CD4-positive, alpha-beta T cell treated with Interleukin-4 for 4 hours (primary cell): ENCODE measurements around the gene SUFU.
A peak's percentile ranks its signal among the peaks of the same experiment; 100 is the strongest.

ENCODE experiments used
- DNase-seq: peaks from one replicate; pipeline ENCODE4 v3.0.0-alpha.2; 2020

The SUFU gene

DNA sequence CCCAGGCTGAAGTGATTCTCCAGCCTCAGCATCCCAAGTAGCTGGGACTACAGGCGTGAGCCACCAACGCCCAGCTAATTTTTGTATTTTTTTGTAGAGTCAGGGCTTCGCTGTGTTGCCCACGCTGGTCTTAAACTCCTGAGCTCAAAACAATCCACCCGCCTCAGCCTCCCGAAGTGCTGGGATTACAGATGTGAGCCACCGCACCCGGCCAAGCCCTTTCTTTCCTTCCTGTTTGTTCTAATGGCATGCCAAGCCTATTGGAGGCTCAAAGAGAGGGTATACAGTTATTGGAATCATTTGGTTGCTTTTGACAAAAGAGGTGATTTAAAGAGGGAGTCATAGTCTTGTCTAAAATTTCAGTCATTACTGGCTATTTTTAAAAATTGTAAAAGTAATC is 94.5 kb downstream of the SUFU start:
- DNase-seq: no peak

DNA sequence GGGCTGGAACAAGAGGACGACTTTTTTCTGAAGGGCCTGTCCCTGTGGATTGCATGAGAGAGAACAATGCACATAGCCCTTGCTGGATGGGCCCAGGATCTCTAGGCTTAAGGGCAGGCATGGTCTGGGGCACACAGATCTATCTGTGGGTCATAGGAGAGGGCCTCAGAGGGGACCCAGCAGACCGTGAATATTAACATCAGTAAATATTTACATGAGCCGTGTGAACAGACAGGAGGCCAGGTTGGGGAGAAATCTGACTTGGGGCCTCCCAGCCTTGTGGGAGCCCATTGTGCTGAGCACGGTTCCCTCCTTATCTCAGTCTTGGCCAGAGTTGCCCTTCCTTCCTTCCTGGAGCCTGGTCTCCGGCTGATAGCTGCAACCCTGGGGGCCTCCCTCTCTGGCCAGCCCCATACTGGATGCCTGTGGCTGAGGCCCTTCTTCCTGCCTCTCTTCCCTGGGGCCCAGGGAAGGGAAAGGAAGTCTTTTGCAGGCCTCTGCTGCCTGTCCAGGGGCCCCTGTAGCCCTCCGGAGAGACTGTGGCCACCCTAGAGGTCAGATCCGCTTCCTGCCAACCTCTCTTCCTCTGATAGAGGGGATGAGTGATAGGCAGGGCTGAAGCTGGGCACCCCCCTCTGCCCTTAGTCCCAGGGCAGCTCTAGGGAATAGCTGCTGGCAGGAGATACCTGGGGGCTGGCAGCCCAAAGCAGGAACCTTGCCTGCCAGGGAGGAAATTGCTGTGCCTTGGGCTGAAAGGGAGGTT is 96.0 kb downstream of the SUFU start:
- DNase-seq: no peak

GRCh38 chr10:102600816-102601215 is 97.0 kb downstream of the SUFU start:
- no peak for DNase-seq

- DNase-seq: no peak
Measured at GRCh38 chr10:102601639-102602038, 97.9 kb downstream of the SUFU start.

DNA sequence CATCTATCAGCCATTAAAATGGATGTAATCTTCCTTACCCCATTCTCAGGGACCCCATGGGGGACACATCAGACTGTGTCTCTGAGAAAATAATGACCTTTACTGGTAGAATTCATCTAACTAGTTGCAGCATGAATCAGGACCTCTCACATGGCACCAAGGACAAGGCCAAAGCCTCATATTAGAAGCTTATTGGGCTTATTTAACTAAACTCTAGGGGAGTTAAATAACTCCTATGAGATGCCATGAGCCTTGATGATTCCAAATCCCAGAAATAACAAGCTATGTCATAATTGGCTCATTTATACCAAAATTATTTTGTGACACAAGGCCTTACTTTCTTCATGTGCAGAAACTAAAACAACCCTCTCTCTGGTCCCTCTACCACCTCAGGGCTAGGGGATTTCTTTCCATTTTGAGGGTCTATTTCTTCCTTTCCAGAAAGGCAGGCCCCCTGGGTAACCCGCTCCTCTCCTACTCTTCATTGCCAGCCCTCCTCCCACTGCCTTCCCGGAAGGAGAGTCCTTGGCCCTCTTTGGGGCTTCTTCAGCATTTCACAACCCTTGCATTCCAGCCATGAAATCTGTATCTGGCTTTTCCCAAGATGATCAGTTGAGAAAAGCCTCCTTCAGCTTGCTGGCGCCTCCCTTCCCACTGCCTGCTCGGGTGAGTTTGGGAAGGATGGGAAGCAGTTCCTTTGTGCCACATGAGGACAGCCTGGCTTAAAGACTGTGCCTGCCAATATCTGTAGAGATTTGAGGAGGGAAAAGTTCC is 98.7 kb downstream of the SUFU start:
- no peak for DNase-seq

- DNase-seq: no peak
Measured at GRCh38 chr10:102603946-102604345, 100.2 kb downstream of the SUFU start.

GRCh38 chr10:102604439-102604841 is 100.7 kb downstream of the SUFU start:
- DNase-seq: no peak

DNA sequence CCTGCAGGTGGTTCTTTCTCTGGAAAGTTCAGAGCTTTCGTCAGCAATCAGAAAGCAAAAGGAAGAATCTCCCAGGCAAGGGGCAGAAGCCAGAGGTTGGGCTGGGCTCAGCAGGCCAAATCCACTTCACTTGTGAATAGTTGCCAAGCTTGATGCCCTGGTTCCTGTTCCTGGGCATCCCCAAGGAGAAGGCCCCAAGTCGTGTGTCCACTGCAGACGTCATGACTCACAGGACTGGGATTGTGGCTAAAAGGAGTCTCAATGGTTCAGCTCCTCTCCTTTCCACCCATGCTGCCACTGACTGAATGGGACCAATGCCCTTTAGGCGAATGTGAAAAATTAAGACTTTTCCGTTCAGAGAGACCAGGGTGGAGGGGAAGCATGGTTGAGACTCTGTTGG is 101.9 kb downstream of the SUFU start:
- DNase-seq: no peak

DNA sequence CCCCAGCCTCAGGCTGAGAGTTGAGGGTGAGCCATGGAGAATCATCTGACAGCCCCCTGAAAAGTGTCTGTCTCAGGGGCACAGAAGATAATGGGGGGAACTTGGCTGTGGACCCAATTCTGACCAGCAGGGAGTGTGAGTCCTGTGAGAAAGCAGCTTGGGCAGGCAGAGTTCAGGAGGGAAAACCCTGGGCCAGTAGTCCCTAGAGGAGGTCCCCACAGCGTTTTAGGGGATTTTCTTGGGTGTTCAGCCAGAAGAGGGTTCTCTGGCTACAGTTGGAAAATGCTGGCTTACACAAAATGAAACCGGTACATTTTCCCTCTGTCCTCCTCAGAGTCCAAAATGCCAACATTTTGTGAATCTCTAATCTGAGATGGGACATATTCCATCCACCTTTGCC is 104.7 kb downstream of the SUFU start:
- DNase-seq: peak; percentile 5

- DNase-seq: peak; percentile 18
Measured at GRCh38 chr10:102610441-102610887, 106.7 kb downstream of the SUFU start.

GRCh38 chr10:102611514-102612087 is 107.8 kb downstream of the SUFU start:
- DNase-seq: peak; percentile 20

DNA sequence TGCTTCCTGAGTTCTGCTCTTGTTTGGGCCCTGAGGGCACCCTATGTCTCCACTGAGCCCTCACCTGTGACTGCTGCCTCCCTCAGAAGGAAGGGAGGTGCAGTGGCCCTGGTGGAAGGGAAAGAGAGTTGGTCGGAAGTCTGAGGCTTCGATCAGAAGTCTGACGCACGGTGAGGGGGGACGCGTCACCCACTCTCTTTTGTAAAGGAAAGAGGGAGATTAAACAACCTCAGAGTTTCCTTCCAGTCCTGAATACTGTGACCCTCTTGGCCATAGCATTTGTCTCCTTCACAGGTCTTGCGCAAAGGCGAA is 109.1 kb downstream of the SUFU start:
- DNase-seq: peak; percentile 68

DNA sequence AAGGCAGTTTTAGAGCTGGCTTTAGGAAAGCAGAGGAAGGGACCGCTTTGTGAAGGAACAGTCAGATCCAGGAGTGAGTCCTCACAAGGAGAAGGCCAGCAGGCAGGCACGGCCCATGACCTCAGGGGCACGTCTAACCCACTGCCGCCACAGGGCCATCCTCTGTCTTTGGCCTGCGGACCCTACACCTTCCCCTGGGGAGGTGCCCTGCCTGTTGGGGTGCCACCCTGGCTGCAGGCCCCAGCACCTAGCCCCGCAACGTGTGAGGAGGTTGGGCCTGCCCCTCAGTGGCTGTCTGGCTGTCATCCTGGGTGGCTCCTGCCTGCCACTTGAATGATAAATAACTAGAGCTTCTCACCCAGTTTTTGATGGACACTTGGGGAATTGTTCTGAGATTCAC is 109.5 kb downstream of the SUFU start:
- peak; percentile 10 for DNase-seq

GRCh38 chr10:102613785-102614184 is 110.0 kb downstream of the SUFU start:
- no peak for DNase-seq

- no peak for DNase-seq
Measured at GRCh38 chr10:102614888-102615287, 111.1 kb downstream of the SUFU start.

- DNase-seq: no peak
Measured at GRCh38 chr10:102615361-102615760, 111.6 kb downstream of the SUFU start.

DNA sequence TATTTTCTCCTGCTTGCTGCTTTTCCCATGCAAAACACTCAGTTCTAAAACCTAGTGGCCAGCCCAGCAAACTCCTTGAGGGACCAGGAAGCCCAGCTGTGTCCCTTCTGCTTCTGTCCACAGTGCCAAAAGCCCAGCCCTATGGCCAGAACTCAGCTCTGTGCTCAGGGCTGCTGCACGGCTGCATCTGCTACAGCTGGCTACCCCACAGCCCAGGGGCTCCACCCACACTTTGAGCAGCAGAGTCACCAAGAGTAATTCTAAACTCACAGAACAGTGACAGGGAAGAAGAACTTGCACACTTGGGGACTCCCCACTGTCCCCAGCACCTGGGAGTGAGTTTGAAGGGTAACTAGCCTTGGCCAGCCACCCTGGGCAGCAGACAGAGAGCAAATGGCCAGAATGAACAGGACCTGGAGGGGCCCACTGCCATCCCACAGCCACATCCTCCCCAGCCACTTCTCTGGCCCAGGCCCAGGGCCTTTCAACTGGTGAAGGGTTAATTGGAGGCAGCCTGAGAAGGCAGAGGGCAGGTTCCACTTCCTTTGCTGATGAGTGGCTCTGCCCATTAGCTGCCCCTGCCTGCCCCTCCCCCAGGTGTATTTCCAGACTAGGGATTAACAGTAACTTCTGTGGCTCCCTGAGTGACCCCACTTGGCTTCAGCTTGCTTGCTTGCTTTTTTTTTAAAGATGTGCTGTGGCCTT is 112.4 kb downstream of the SUFU start:
- no peak for DNase-seq

GRCh38 chr10:102617041-102617440 is 113.3 kb downstream of the SUFU start:
- no peak for DNase-seq

DNA sequence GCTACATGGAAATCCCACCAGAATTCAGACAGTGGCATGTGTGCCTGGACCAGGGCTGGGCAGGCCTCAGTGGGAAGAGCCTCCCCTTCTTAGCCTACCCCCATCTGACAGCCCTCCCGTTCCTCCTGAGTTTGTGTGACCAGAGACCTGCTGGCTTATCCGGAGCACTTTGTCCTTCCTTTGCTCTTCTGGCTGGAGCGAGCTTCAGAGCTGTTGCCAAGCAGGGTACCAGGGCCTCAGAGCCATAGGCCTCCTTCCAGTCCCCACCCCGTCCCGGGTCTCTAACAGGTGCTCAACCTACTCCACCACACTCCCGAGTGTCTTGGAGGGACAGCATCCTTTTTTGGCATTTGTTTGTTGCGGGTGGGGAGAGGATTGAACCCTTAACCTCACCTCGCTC is 114.0 kb downstream of the SUFU start:
- DNase-seq: no peak

- no peak for DNase-seq
Measured at GRCh38 chr10:102619281-102619981, 115.7 kb downstream of the SUFU start.

GRCh38 chr10:102620138-102620590 is 116.4 kb downstream of the SUFU start:
- DNase-seq: no peak

DNA sequence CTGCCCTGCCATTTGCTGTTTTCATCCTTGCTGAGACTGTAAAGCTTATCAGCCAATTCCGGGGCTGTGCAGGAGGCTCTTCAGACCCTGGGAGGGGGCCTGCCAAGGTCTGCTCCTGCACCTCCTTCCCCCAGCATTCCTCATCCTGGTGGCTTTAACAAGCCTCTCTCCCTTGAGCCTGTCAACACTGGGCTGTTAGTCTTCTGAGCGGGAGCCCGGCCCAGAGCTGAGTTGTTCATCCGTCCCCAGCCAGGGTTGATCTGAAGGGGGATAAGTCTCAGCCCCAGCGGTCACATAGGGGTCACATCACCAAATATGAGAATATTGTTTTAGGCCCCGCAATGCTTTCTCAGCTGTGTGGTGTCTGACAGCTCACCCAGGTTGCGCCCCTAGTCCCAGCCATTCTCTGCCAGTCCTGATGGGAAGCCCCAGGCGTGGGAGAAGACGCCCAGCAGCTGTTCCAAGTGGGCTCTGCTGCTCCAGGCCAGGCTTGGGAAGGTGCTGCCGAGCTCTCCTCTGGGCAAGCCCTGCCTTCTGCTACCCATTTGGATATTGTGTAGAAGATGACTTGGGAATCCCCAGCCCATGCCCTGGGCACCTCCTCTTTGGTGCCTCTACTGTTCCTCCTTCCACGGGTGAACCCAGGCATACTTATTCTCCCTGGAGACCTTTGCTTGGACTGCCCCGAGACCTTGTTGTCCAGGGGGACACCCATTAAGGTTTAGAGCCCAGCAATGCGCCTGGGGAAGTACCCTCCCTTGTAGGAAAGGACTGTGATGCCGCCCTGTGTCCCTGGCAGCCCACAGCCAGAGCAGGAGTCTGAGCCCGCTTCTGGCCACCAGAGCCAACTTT is 117.0 kb downstream of the SUFU start:
- no peak for DNase-seq
